T-cell (primary cell): ENCODE data around the gene NCAPG2. TPM values are rescaled to one million over a fixed set of nuclear protein-coding genes. Genes with fewer than 3 reads are reported as not detected.

Source experiments
- ATAC-seq, 4 experiments: fragments of 200-7000 bp in 3 of 4; fragments of 150-1000 bp in 1 of 4; cut with Tn5 transposase; replicated peaks in 1 of 4; 1 replicate in 3 of 4; 2 replicates in 1 of 4; pipeline ENCODE4 v1.10.0; 2021; ENCODE audit warnings: moderate library complexity in 3 of 4, mild to moderate bottlenecking in 2 of 4, moderate number of reproducible peaks in 1 of 4
- CTCF ChIA-PET, 2 donors: fragments of 300-600 bp; sonication (Branson Sonifier 250); formaldehyde crosslinking; loops; one replicate each; lab custom pipeline; 2022; ENCODE audit warnings: antibody characterized with exemption in 2 of 2; lab: Charles Lee
- POLR2A ChIA-PET, 2 donors: fragments of 300-600 bp; sonication (Branson Sonifier 250); formaldehyde crosslinking; loops; one replicate each; lab custom pipeline; 2022; ENCODE audit warnings: antibody characterized with exemption in 2 of 2; lab: Charles Lee
- DNase-seq, 35 experiments: peaks; one replicate each; pipeline versions ENCODE4 v3.0.0 to v3.0.0-alpha.2; 2013 to 2023
- H3K27ac ChIP-seq: one replicate; pipeline ENCODE4 v1.5.1; 2013; ENCODE audit warnings: low read length
- H3K27me3 ChIP-seq, 2 experiments: replicated peaks in 1 of 2; 1 replicate in 1 of 2; 2 replicates in 1 of 2; pipeline versions ENCODE4 v1.6.1 to v1.7.0; 2013; ENCODE audit warnings: low read length in 1 of 2, mixed read lengths in 1 of 2; ENCODE audit not compliant: control insufficient read depth in 2 of 2, insufficient read depth in 2 of 2; ENCODE audit errors: extremely low read depth in 1 of 2
- H3K36me3 ChIP-seq, 2 donors: 1 replicate in 1 of 2; 2 replicates in 1 of 2; pipeline versions ENCODE4 v1.6.1 to v1.7.0; 2013; ENCODE audit warnings: low read length in 1 of 2; ENCODE audit not compliant: control insufficient read depth in 2 of 2, insufficient read depth in 1 of 2; ENCODE audit errors: extremely low read depth in 1 of 2
- H3K4me1 ChIP-seq, 2 experiments: 1 replicate in 1 of 2; 2 replicates in 1 of 2; pipeline versions ENCODE4 v1.6.1 to v1.7.0; 2013; ENCODE audit warnings: low read length in 2 of 2, mixed read lengths in 1 of 2; ENCODE audit not compliant: insufficient read depth in 2 of 2, control insufficient read depth in 1 of 2; ENCODE audit errors: extremely low read depth in 1 of 2
- H3K4me3 ChIP-seq, 2 donors: 1 replicate in 1 of 2; 2 replicates in 1 of 2; pipeline versions ENCODE4 v1.5.1 to v1.7.0; 2013; ENCODE audit warnings: mild to moderate bottlenecking in 2 of 2, low read length in 1 of 2, moderate library complexity in 1 of 2; ENCODE audit not compliant: control insufficient read depth in 1 of 2; ENCODE audit errors: extremely low read depth in 1 of 2
- H3K9me3 ChIP-seq: 2 replicates; pipeline ENCODE4 v1.7.0; 2013
- H3K27ac Mint-ChIP-seq, 2 donors: one replicate each; pipeline ENCODE4 v1.8.0; 2020 to 2021; ENCODE audit warnings: mild to moderate bottlenecking in 2 of 2, mixed read lengths in 2 of 2
- H3K27me3 Mint-ChIP-seq, 2 donors: one replicate each; pipeline ENCODE4 v1.8.0; 2021 to 2022; ENCODE audit warnings: mixed read lengths in 2 of 2
- H3K36me3 Mint-ChIP-seq: one replicate; pipeline ENCODE4 v1.8.0; 2021; ENCODE audit warnings: mixed read lengths
- H3K4me1 Mint-ChIP-seq, 3 donors: one replicate each; pipeline ENCODE4 v1.8.0; 2020 to 2022; ENCODE audit warnings: mixed read lengths in 3 of 3, mild to moderate bottlenecking in 1 of 3
- H3K4me3 Mint-ChIP-seq, 3 donors: one replicate each; pipeline ENCODE4 v1.8.0; 2020 to 2022; ENCODE audit warnings: mild to moderate bottlenecking in 3 of 3, mixed read lengths in 3 of 3, moderate library complexity in 3 of 3
- H3K9me3 Mint-ChIP-seq, 3 donors: one replicate each; pipeline ENCODE4 v1.8.0; 2020 to 2022; ENCODE audit warnings: mixed read lengths in 3 of 3
- WGBS: methylation state at CpG from one replicate; pipeline ENCODE4 v1.1.5; 2013; ENCODE audit warnings: missing lambda C conversion rate; ENCODE audit not compliant: insufficient coverage; 5-methylcytosine and 5-hydroxymethylcytosine counted together
- total RNA-seq, 35 experiments: library from RNA in 6 of 35; stranded (reverse) in 6 of 35; fragments of 120-200 nt in 1 of 35; gene quantifications; one replicate each; pipeline versions ENCODE4 v1.2.1 to v1.2.4 and lab custom pipeline; 2013 to 2026

NCAPG2 gene
- total RNA-seq, 5 donors from 2014 or later (not counting 1 experiment from before 2014, with no cell fraction given), result 6.2 to 14.7 (median 11.9) TPM

- Mint-ChIP-seq H3K27ac (peak overlapping the region in 1 of 2 donors; percentile 16), H3K9me3 (no peaks in the 10 kb centered on the region), H3K4me3 (no peak overlapping the region), H3K27me3 (no peaks in the 10 kb centered on the region), H3K36me3 (peaks cover 54% of the 10 kb centered on the region), H3K4me1 (peaks cover 0 to 8% (median 6%) of the 10 kb centered on the region in 3 donors)
- ChIA-PET CTCF (interaction anchor here in 1 of 2 donors (0.6 kb wide), 1 partner anchor 88 kb away, joined by 4 read pairs; no protein-coding TSS in a partner anchor), POLR2A (no interaction called here)
- no peak for ATAC-seq
- H3K27me3 ChIP-seq, result no peaks in the 10 kb centered on the region
- WGBS, result 95% methylated on average over 13 of the region's 17 CpGs
- H3K4me3 ChIP-seq, result no peak overlapping the region
- H3K36me3 ChIP-seq, result peaks cover 26 to 85% of the 10 kb centered on the region in 2 donors
- H3K4me1 ChIP-seq, result no peaks in the 10 kb centered on the region
- no peak for DNase-seq
- H3K27ac ChIP-seq, result no peak overlapping the region
- no peaks in the 10 kb centered on the region for H3K9me3 ChIP-seq
Observed at GRCh38 chr7:158743219-158743618, 38.6 kb upstream of the NCAPG2 start.

GRCh38 chr7:158742065-158742821, 37.6 kb upstream of the NCAPG2 start:
- CTCF ChIA-PET, result interaction anchor here in 1 of 2 donors (0.6 kb wide), 1 partner anchor 9 kb away, joined by 3 read pairs; no protein-coding TSS in a partner anchor
- POLR2A ChIA-PET, result no interaction called here
- Histone ChIP-seq H3K4me3 (no peak overlapping the region), H3K27me3 (no peaks in the 10 kb centered on the region), H3K36me3 (peaks cover 31 to 84% of the 10 kb centered on the region in 2 donors), H3K27ac (no peak overlapping the region), H3K4me1 (no peaks in the 10 kb centered on the region), H3K9me3 (no peaks in the 10 kb centered on the region)
- H3K27ac Mint-ChIP-seq, result peak overlapping the region in 1 of 2 donors; percentile 29
- 95% methylated on average over 6 of the region's 19 CpGs for WGBS
- no peaks in the 10 kb centered on the region for H3K9me3 Mint-ChIP-seq
- peaks cover 0 to 8% (median 6%) of the 10 kb centered on the region in 3 donors for H3K4me1 Mint-ChIP-seq
- ATAC-seq (no peak), DNase-seq (no peak)
- peaks cover 53% of the 10 kb centered on the region for H3K36me3 Mint-ChIP-seq
- no peaks in the 10 kb centered on the region for H3K27me3 Mint-ChIP-seq
- no peak overlapping the region for H3K4me3 Mint-ChIP-seq

DNA sequence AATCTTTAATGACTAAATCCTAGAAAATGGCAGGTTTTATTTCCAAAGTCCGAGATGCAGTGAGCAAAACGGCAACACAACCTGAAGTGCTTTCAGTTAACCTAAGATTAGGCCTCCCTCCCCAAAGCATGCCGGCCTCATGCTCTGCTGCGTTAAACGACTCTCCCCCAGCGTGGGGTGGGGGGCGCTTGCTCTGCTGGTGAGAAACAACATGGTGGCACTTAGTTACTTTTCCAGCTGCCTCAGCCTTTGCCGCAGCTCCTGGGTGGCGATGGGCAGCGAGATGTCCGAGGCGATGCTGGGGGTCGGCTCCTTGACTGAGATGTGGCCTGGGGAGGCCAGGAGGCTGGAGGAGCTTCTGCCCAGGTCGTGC, 36.7 kb upstream of the NCAPG2 start:
- Histone ChIP-seq H3K4me3 (no peak overlapping the region), H3K4me1 (no peaks in the 10 kb centered on the region), H3K36me3 (peaks cover 31 to 85% of the 10 kb centered on the region in 2 donors), H3K27ac (no peak overlapping the region), H3K27me3 (no peaks in the 10 kb centered on the region), H3K9me3 (no peaks in the 10 kb centered on the region)
- ChIA-PET POLR2A (no interaction called here), CTCF (no interaction called here)
- DNase-seq (no peak), ATAC-seq (no peak)
- Mint-ChIP-seq H3K27me3 (no peaks in the 10 kb centered on the region), H3K27ac (peak overlapping the region in 1 of 2 donors; percentile 80), H3K4me3 (no peak overlapping the region), H3K36me3 (peaks cover 56% of the 10 kb centered on the region), H3K9me3 (no peaks in the 10 kb centered on the region), H3K4me1 (peaks cover 0 to 8% (median 6%) of the 10 kb centered on the region in 3 donors)
- WGBS, result 98% methylated on average over 13 of the region's 14 CpGs

- Mint-ChIP-seq H3K27ac (peak overlapping the region; percentile 80 to 90), H3K36me3 (peaks cover 60% of the 10 kb centered on the region), H3K4me1 (peaks cover 0 to 8% (median 6%) of the 10 kb centered on the region in 3 donors), H3K27me3 (no peaks in the 10 kb centered on the region), H3K4me3 (no peak overlapping the region), H3K9me3 (no peaks in the 10 kb centered on the region)
- CTCF ChIA-PET, result no interaction called here
- H3K9me3 ChIP-seq, result no peaks in the 10 kb centered on the region
- H3K4me1 ChIP-seq, result no peaks in the 10 kb centered on the region
- H3K27ac ChIP-seq, result no peak overlapping the region
- ATAC-seq (peak in 1 of 4 experiments; percentile 62), DNase-seq (no peak)
- POLR2A ChIA-PET, result no interaction called here
- peaks cover 29 to 86% of the 10 kb centered on the region in 2 donors for H3K36me3 ChIP-seq
- no peak overlapping the region for H3K4me3 ChIP-seq
- WGBS, result 92% methylated on average over 14 of the region's 16 CpGs
- H3K27me3 ChIP-seq, result no peaks in the 10 kb centered on the region
Observed at GRCh38 chr7:158740657-158741293, 36.2 kb upstream of the NCAPG2 start.

DNA sequence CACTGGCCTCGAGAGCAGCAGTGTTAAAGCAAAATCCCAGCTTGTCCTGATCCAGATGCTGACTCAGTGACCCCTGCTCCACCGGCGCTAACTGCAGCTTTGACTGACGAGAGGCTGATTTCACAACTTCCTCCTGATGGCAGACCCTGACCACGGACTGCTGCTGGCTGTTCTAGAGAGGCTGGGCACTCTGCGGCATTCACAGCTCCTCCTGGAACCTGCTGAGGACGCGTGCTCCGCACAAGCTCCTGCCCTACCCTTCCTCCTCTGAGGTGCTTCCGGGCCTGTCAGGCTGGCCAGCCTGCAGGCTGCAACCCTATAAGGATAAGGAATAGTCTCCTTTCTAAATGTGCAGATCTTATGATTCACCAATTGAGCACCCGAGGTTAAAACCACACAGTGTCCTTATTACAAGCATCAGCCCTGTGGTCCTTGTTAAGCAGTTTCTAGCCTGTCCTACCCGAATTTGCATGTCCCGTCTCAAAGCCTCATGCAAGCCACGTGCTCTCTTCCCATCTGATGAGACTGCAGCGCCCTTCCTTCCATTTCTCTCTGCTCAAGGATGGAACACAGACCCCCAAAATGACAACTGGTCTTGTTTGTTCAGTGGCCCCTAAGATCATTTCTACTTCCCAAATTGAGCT, 35.5 kb upstream of the NCAPG2 start:
- ATAC-seq, result no peak
- H3K4me1 Mint-ChIP-seq, result peaks cover 0 to 8% (median 6%) of the 10 kb centered on the region in 3 donors
- 69% methylated on average over 15 of the region's 15 CpGs for WGBS
- peaks cover 60% of the 10 kb centered on the region for H3K36me3 Mint-ChIP-seq
- DNase-seq, result peak in 1 of 35 experiments; percentile 10
- H3K27ac Mint-ChIP-seq, result peak overlapping the region; percentile 80 to 90
- Histone ChIP-seq H3K9me3 (no peaks in the 10 kb centered on the region), H3K27ac (no peak overlapping the region), H3K4me1 (no peaks in the 10 kb centered on the region), H3K36me3 (peaks cover 29 to 86% of the 10 kb centered on the region in 2 donors), H3K4me3 (no peak overlapping the region), H3K27me3 (no peaks in the 10 kb centered on the region)
- ChIA-PET POLR2A (no interaction called here), CTCF (no interaction called here)
- H3K27me3 Mint-ChIP-seq, result no peaks in the 10 kb centered on the region
- no peaks in the 10 kb centered on the region for H3K9me3 Mint-ChIP-seq
- no peak overlapping the region for H3K4me3 Mint-ChIP-seq

GRCh38 chr7:158738841-158739240, 34.2 kb upstream of the NCAPG2 start:
- H3K27ac Mint-ChIP-seq, result peak overlapping the region in 1 of 2 donors; percentile 56
- WGBS, result 97% methylated on average over 7 of the region's 15 CpGs
- DNase-seq, result no peak

More at GRCh38 chr7:158738841-158739240, 34.2 kb upstream of the NCAPG2 start:
- Histone ChIP-seq H3K4me3 (no peak overlapping the region), H3K4me1 (no peaks in the 10 kb centered on the region), H3K9me3 (no peaks in the 10 kb centered on the region), H3K27ac (no peak overlapping the region), H3K27me3 (no peaks in the 10 kb centered on the region), H3K36me3 (peaks cover 33 to 90% of the 10 kb centered on the region in 2 donors)
- ATAC-seq, result no peak
- H3K4me1 Mint-ChIP-seq, result peaks cover 0 to 8% (median 6%) of the 10 kb centered on the region in 3 donors
- H3K36me3 Mint-ChIP-seq, result peaks cover 62% of the 10 kb centered on the region
- ChIA-PET POLR2A (no interaction called here), CTCF (no interaction called here)
- H3K27me3 Mint-ChIP-seq, result no peaks in the 10 kb centered on the region
- no peaks in the 10 kb centered on the region for H3K9me3 Mint-ChIP-seq
- no peak overlapping the region for H3K4me3 Mint-ChIP-seq
